Neural progenitor cell (in vitro differentiated cells): ENCODE measurements around the gene ZNF488. TPM values are rescaled to one million over a fixed set of nuclear protein-coding genes. Genes with fewer than 3 reads are reported as not detected.

Experiments used
- DNase-seq: peaks from one replicate; pipeline ENCODE4 v3.0.0-alpha.2; 2016; ENCODE audit warnings: low spot score
- H2AFZ ChIP-seq: fragments of 200-600 bp; sonication (generic); replicated peaks from 2 replicates; pipeline ENCODE4 v1.6.1; 2016; ENCODE audit warnings: antibody characterized with exemption
- H3F3A ChIP-seq: fragments of 200-600 bp; sonication (generic); 2 replicates; pipeline ENCODE4 v1.6.1; 2016; ENCODE audit warnings: antibody characterized with exemption, low read depth
- H3K27ac ChIP-seq: fragments of 200-600 bp; sonication (generic); 2 replicates; pipeline ENCODE4 v1.5.1; 2016; ENCODE audit warnings: mild to moderate bottlenecking
- H3K27me3 ChIP-seq: fragments of 200-600 bp; sonication (generic); 2 replicates; pipeline ENCODE4 v1.6.1; 2016; ENCODE audit warnings: mild to moderate bottlenecking, moderate library complexity
- H3K36me3 ChIP-seq: fragments of 200-600 bp; sonication (generic); 2 replicates; pipeline ENCODE4 v1.5.1; 2016
- H3K4me1 ChIP-seq: fragments of 200-600 bp; sonication (generic); 2 replicates; pipeline ENCODE4 v1.6.1; 2016; ENCODE audit warnings: mixed run types
- H3K4me2 ChIP-seq: fragments of 200-600 bp; sonication (generic); 2 replicates; pipeline ENCODE4 v1.6.1; 2016
- H3K4me3 ChIP-seq: fragments of 200-600 bp; sonication (generic); 2 replicates; pipeline ENCODE4 v1.5.1; 2016
- H3K79me2 ChIP-seq: fragments of 200-600 bp; sonication (generic); 2 replicates; pipeline ENCODE4 v1.6.1; 2016; ENCODE audit warnings: low read depth
- H3K9ac ChIP-seq: fragments of 200-600 bp; sonication (generic); 2 replicates; pipeline ENCODE4 v1.6.1; 2016
- H3K9me3 ChIP-seq: fragments of 200-600 bp; sonication (generic); 2 replicates; pipeline ENCODE4 v1.5.1; 2016; ENCODE audit warnings: low read depth
- H4K20me1 ChIP-seq: fragments of 200-600 bp; sonication (generic); 2 replicates; pipeline ENCODE4 v1.6.1; 2016; ENCODE audit warnings: low read depth
- H3K27ac Mint-ChIP-seq: 3 replicates; pipeline ENCODE4 v1.8.0; 2021; ENCODE audit warnings: mixed read lengths
- H3K27me3 Mint-ChIP-seq: 2 replicates; pipeline ENCODE4 v1.8.0; 2022; ENCODE audit warnings: low read depth, mild to moderate bottlenecking, inconsistent platforms, moderate library complexity, mixed read lengths; ENCODE audit not compliant: insufficient read depth
- H3K36me3 Mint-ChIP-seq: 3 replicates; pipeline ENCODE4 v1.8.0; 2021; ENCODE audit warnings: mixed read lengths
- H3K4me1 Mint-ChIP-seq: 3 replicates; pipeline ENCODE4 v1.8.0; 2021; ENCODE audit warnings: mixed read lengths
- H3K4me3 Mint-ChIP-seq: 3 replicates; pipeline ENCODE4 v1.8.0; 2021; ENCODE audit warnings: mild to moderate bottlenecking, moderate library complexity, mixed read lengths
- H3K9me3 Mint-ChIP-seq: 3 replicates; pipeline ENCODE4 v1.8.0; 2020; ENCODE audit warnings: mixed read lengths
- EZH2 ChIP-seq: fragments of 200-600 bp; sonication (generic); IDR thresholded peaks from 2 replicates; pipeline ENCODE4 v1.6.1; 2017; ENCODE audit warnings: antibody characterized with exemption, mild to moderate bottlenecking, moderate library complexity
- EZH2phosphoT487 ChIP-seq: fragments of 200-600 bp; sonication (generic); IDR thresholded peaks from 2 replicates; pipeline ENCODE4 v1.6.1; 2017; ENCODE audit warnings: antibody characterized with exemption
- total RNA-seq: library from RNA; depleted of rRNA; stranded (reverse); fragments of >200 nt; gene quantifications from 2 replicates; pipeline ENCODE4 v1.2.3, GENCODE V29; 2015; ENCODE audit warnings: low replicate concordance
- TF ChIP-seq, protein P1 (sequence below): fragments of 200-600 bp; sonication (generic); IDR thresholded peaks from 2 replicates; pipeline ENCODE4 v1.5.1; 2017; ENCODE audit warnings: antibody characterized with exemption, mild to moderate bottlenecking

Gene ZNF488
- total RNA-seq, 1 donor from 2014 or later = not detected

DNA sequence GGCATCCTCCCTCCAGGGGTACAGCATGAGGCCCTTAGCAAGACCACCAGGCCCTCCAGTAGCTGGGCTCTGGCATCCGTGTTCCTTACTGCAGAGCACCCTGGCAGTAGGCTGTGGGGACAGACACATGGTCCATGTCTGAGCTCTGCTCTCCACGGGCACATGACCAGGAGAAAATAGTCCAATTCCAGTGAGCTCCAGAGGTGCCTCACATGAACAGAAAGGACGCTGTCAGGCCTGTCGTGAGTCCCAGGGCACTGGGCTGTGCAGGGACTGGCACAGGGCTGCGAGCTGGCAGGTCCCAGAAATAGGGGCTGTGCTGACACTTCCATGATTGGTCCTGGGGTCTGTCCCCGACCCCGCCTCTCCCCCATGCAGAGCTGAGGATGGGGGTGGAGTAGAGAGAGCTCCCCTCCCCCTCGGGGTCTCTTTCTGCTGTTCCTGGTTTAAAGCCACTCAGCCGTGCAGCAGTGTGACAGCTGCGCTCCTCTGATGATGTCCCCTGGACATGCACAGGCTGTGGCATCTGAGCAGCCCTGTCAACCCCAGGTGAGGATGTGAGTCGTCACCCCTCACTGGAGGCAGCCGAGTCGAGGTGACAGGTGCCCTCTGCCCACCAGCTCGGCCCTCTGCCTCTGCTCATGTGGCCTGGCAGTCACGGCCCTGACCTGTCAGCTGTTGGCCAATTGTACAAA is 25.2 kb upstream of the ZNF488 start:
- Histone ChIP-seq H3K9ac (no peak overlapping the region), H3K27me3 (no peaks in the 10 kb centered on the region), H3K36me3 (no peaks in the 10 kb centered on the region), H4K20me1 (no peaks in the 10 kb centered on the region), H2AFZ (no peak overlapping the region), H3K79me2 (no peaks in the 10 kb centered on the region), H3K4me2 (no peak overlapping the region), H3K4me3 (no peak overlapping the region), H3K4me1 (no peaks in the 10 kb centered on the region), H3K27ac (no peak overlapping the region), H3K9me3 (no peaks in the 10 kb centered on the region), H3F3A (no peaks in the 10 kb centered on the region)
- TF ChIP-seq EZH2phosphoT487 = no peak
- no peak for TF ChIP-seq EZH2
- TF ChIP-seq, protein P1, sequence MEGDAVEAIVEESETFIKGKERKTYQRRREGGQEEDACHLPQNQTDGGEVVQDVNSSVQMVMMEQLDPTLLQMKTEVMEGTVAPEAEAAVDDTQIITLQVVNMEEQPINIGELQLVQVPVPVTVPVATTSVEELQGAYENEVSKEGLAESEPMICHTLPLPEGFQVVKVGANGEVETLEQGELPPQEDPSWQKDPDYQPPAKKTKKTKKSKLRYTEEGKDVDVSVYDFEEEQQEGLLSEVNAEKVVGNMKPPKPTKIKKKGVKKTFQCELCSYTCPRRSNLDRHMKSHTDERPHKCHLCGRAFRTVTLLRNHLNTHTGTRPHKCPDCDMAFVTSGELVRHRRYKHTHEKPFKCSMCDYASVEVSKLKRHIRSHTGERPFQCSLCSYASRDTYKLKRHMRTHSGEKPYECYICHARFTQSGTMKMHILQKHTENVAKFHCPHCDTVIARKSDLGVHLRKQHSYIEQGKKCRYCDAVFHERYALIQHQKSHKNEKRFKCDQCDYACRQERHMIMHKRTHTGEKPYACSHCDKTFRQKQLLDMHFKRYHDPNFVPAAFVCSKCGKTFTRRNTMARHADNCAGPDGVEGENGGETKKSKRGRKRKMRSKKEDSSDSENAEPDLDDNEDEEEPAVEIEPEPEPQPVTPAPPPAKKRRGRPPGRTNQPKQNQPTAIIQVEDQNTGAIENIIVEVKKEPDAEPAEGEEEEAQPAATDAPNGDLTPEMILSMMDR = no peak
- Mint-ChIP-seq H3K27ac (no peak overlapping the region), H3K36me3 (no peaks in the 10 kb centered on the region), H3K4me1 (peaks cover 17% of the 10 kb centered on the region), H3K4me3 (no peak overlapping the region), H3K9me3 (no peaks in the 10 kb centered on the region), H3K27me3 (peaks cover 2% of the 10 kb centered on the region)
- DNase-seq = no peak

DNA sequence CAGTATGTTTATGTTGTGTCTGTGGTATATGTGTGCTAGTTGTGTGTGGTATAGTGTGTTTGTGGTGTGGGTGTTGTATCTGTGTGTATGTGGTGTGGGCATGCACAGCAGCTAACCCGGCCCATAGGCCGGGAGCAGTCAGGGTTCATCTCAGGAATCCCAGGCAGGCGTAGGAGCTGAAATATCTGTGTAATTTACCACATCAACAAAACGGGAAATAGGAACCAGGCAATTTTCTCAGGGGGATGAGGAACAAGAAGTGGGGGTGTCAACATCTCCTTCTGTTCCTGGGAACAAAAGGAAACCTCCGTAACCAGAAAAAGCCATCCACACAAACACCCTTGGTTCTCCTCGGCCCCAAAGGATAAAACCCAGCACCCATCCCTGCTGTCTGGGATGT is 24.5 kb upstream of the ZNF488 start:
- Histone ChIP-seq H3K36me3 (no peaks in the 10 kb centered on the region), H3K79me2 (no peaks in the 10 kb centered on the region), H3K27ac (no peak overlapping the region), H3K9ac (no peak overlapping the region), H3K27me3 (no peaks in the 10 kb centered on the region), H3K4me1 (no peaks in the 10 kb centered on the region), H3K9me3 (no peaks in the 10 kb centered on the region), H3K4me3 (no peak overlapping the region), H2AFZ (no peak overlapping the region), H3K4me2 (no peak overlapping the region), H4K20me1 (no peaks in the 10 kb centered on the region), H3F3A (no peaks in the 10 kb centered on the region)
- no peaks in the 10 kb centered on the region for H3K9me3 Mint-ChIP-seq
- H3K27me3 Mint-ChIP-seq = peaks cover 2% of the 10 kb centered on the region
- peaks cover 24% of the 10 kb centered on the region for H3K4me1 Mint-ChIP-seq
- H3K4me3 Mint-ChIP-seq = no peak overlapping the region
- no peak for DNase-seq
- no peak for TF ChIP-seq EZH2
- TF ChIP-seq EZH2phosphoT487 = no peak
- TF ChIP-seq, protein P1 = no peak
- H3K36me3 Mint-ChIP-seq = no peaks in the 10 kb centered on the region
- H3K27ac Mint-ChIP-seq = no peak overlapping the region

DNA sequence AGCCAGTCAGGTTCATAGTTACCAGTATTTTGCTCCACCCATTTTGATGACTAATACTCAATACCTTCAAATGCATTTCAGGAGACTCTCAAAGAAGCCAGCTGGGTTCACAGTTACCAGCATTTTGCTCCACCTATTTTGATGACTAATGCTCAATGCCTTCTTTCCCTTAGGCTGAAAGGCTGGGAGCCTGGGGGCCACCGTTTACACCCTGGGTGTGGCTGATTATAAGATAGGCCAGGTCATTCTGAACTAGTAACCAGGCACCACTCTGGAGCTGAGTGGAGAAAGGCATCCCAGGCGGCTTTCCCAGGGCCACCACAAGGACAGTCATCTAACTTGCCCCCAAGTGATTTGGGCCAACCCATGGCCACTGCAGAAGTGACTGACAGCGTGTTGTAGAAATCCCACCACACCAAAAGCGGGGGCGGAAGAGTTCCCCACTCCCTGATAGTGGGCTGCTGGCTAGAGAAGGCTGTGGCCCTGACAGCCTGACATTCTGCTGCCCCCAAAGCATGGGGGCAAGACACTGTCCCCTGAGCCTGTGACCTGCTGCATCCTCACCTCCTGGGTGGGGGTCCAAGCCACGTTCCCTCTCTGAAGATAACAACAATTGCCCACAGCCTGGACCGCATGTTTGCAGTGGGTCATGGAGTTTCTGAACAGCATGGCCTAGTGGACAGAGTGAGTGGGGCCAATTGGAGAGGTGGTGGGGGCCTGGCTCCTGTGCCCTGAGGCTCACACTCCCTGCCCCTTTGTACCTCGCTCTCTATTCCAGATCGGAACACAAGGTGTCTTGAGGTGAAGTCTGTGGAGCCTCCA is 23.0 kb upstream of the ZNF488 start:
- no peak for DNase-seq
- H3K27me3 ChIP-seq = no peaks in the 10 kb centered on the region

More for the DNA sequence above, 23.0 kb upstream of the ZNF488 start:
- Histone ChIP-seq H3K4me1 (no peaks in the 10 kb centered on the region), H3K36me3 (no peaks in the 10 kb centered on the region), H3K4me3 (no peak overlapping the region), H3K9me3 (no peaks in the 10 kb centered on the region), H4K20me1 (no peaks in the 10 kb centered on the region), H3K79me2 (no peaks in the 10 kb centered on the region), H3F3A (no peaks in the 10 kb centered on the region), H3K4me2 (no peak overlapping the region), H2AFZ (no peak overlapping the region), H3K27ac (no peak overlapping the region), H3K9ac (no peak overlapping the region)
- Mint-ChIP-seq H3K4me1 (peaks cover 34% of the 10 kb centered on the region), H3K27ac (no peak overlapping the region), H3K4me3 (no peak overlapping the region), H3K9me3 (no peaks in the 10 kb centered on the region), H3K36me3 (no peaks in the 10 kb centered on the region), H3K27me3 (peaks cover 12% of the 10 kb centered on the region)
- no peak for TF ChIP-seq EZH2
- no peak for TF ChIP-seq EZH2phosphoT487
- TF ChIP-seq, protein P1 = no peak
